Activated naive CD4-positive, alpha-beta T cell treated with anti-CD3 and anti-CD28 coated beads, Interleukin-2, amount 50 U/mL, for 24 hours (primary cell): ENCODE results near the gene TK2.
"Not testable (repeated sequence)": the region's sequence is repeated elsewhere in the genome, so short reads cannot be mapped to it uniquely, and the experiment has no call there.

Experiments
- H3K27ac Mint-ChIP-seq: one replicate; pipeline ENCODE4 v1.8.0; 2021; ENCODE audit warnings: mild to moderate bottlenecking, mixed read lengths
- H3K27me3 Mint-ChIP-seq: one replicate; pipeline ENCODE4 v1.8.0; 2021; ENCODE audit warnings: mixed read lengths
- H3K36me3 Mint-ChIP-seq: one replicate; pipeline ENCODE4 v1.8.0; 2021; ENCODE audit warnings: mixed read lengths
- H3K4me1 Mint-ChIP-seq: one replicate; pipeline ENCODE4 v1.8.0; 2021; ENCODE audit warnings: mixed read lengths
- H3K4me3 Mint-ChIP-seq: one replicate; pipeline ENCODE4 v1.8.0; 2021; ENCODE audit warnings: mild to moderate bottlenecking, mixed read lengths
- H3K9me3 Mint-ChIP-seq: one replicate; pipeline ENCODE4 v1.8.0; 2021; ENCODE audit warnings: mixed read lengths

TK2 gene

DNA sequence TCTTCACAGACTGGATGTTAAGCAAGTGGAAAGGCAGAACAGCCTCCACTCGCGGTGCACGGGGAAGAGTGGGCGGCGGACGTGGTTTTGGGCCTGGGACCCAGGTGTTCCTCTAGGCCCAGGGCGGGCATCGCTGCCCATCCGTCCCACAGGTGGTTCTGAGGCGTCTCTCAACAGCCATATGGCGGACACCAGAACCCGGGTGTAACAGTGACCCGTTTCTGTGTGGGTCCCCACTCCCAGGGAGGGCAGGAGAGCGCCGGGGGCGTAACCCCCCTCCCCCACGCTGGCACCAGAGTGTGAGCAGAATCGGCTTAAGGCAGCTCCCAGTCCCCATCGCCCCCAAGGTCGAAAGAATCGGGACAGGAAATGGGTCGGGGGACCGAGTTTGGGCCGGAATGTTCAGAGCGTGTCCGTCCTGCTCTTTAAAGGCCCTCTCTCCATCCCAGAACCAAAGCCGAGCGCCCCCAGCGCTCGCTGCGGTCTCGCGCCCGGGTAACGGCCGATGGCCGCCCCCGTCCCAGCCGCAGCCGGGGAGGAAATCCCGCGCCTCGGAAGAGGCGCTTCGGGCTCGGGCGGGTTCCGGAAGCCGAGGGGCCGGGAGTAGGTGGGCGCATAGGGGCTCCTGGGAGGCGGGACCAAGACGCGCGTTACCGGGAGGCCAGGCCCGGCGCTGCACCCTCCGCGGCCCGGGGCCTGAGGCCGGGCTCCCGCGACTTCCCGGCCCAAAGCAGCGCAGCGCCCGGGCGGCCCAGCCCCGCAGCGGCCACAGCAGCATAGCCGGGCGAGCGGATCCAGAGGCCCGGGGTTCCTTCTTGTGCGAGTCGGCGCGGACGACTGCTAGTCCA, at the start of gene TK2:
Gene TK2, minus strand, starts transcription at position 839 of the 848 bp plus-strand sequence. Its CDS starts 61 bp downstream, at position 778.
- peaks cover 6% of the 10 kb centered on the region for H3K36me3 Mint-ChIP-seq
- H3K4me3 Mint-ChIP-seq, result peak within 1 kb of the TSS; percentile 76
- no peaks in the 10 kb centered on the region for H3K27me3 Mint-ChIP-seq
- peak within 1 kb of the TSS; percentile 86 for H3K27ac Mint-ChIP-seq
- no peaks in the 10 kb centered on the region for H3K9me3 Mint-ChIP-seq
- H3K4me1 Mint-ChIP-seq, result peaks cover 65% of the 10 kb centered on the region

DNA sequence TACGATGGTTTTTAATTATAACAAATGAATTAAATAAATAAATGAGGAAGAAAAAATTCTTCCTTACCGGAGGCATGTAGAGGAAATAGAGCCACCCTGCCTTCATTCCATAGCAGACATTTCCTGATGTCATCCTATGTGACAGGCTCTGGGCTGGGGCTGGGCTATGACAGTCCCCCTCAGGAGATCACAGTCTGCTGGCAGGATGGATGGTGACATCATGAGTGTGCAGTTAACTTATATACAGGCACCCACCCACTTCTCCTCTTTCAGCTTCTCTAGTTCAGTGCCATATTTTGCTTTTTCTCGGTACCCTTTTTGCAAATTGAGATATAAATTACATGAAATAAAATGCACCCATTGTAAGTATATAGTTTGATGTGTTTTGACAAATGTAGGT, 48.2 kb upstream of the TK2 start:
- peak overlapping the region; percentile 30 for H3K27ac Mint-ChIP-seq
- H3K9me3 Mint-ChIP-seq, result no peaks in the 10 kb centered on the region
- no peaks in the 10 kb centered on the region for H3K36me3 Mint-ChIP-seq
- H3K4me1 Mint-ChIP-seq, result peaks cover 40% of the 10 kb centered on the region
- H3K4me3 Mint-ChIP-seq, result no peak overlapping the region
- no peaks in the 10 kb centered on the region for H3K27me3 Mint-ChIP-seq

DNA sequence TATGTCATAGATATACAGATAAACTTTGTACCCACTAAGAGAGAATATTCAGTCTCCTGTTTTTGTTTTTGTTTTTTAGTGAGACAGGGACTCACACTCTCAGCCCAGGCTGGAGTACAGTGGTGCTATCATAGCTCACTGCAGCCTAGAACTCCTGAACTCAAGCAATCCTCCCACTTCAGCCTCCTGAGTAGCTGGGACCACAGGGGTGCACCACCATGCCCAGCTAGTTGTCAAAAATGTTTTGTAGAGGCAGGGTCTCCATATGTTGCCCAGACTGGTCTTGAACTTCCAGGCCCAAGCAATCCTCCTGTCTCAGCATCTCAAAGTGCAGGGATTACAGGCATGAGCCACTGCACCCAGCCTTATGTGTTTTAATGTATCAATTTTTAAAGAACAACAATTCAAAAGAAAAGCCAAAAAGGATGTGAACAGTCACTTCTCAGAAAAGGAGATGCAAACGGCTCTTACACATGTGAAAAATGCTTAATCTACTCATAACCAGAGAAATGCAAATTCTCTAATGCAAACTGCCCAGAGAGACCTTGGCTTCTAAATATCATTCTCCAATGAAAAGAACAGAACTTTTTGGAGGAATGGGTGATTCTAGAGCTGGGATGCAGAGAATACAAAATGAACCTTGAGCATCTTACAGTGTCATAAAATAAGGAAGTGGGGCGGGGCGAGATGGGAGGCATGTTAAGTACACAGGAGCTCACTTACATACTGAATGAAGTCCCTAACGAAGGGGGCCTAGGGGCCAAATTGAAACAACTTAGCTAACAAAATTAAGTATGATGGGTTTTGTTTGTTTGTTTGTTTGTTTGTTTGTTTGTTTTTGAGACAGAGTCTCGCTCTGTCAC, 47.3 kb upstream of the TK2 start:
- Mint-ChIP-seq H3K27me3 (no peaks in the 10 kb centered on the region), H3K4me1 (peaks cover 35% of the 10 kb centered on the region), H3K4me3 (no peak overlapping the region), H3K36me3 (no peaks in the 10 kb centered on the region), H3K9me3 (no peaks in the 10 kb centered on the region), H3K27ac (peak overlapping the region; percentile 36)

DNA sequence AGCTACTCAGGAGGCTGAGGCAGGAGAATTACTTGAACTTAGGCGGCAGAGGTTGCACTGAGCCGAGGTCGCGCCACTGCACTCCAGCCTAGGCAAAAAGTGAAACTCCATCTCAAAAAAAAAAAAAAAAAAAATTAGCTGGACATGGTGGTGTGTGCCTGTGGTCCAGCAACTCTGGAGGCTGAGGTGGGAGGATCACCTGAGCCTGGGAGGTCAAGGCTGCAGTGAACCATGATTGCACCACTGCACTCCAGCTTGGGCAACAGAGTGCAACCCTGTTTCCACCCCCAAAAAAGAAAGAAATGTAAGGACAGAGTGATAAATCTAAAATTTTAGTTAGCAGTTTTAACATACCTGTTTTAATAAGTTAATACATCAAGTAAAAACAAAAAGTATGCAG, 46.6 kb upstream of the TK2 start:
- not testable (repeated sequence) for H3K27me3 Mint-ChIP-seq, H3K4me3 Mint-ChIP-seq, H3K27ac Mint-ChIP-seq, H3K36me3 Mint-ChIP-seq, H3K9me3 Mint-ChIP-seq
- peaks cover 35% of the 10 kb centered on the region for H3K4me1 Mint-ChIP-seq

DNA sequence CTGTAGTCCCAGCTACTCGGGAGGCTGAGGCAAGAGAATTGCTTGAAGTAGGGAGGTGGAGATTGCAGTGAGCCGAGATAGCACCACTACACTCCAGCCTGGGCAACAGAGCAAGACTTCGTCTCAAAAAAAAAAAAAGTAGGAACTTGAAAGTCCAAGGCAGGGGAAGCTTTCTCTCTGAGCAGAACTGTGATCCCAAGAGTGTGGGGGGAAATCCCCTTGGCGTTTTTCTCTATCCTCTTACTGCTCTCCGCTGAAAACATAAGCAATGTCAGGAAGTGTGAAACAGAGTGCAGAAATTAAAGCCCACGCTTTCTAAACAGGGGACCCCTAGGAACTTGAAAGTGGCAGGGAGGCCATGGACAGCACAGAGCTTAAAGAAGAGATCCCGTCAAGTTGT, 44.8 kb upstream of the TK2 start:
- H3K36me3 Mint-ChIP-seq, result no peaks in the 10 kb centered on the region
- no peaks in the 10 kb centered on the region for H3K9me3 Mint-ChIP-seq
- H3K4me3 Mint-ChIP-seq, result no peak overlapping the region
- H3K4me1 Mint-ChIP-seq, result peaks cover 34% of the 10 kb centered on the region
- H3K27me3 Mint-ChIP-seq, result no peaks in the 10 kb centered on the region
- H3K27ac Mint-ChIP-seq, result no peak overlapping the region

DNA sequence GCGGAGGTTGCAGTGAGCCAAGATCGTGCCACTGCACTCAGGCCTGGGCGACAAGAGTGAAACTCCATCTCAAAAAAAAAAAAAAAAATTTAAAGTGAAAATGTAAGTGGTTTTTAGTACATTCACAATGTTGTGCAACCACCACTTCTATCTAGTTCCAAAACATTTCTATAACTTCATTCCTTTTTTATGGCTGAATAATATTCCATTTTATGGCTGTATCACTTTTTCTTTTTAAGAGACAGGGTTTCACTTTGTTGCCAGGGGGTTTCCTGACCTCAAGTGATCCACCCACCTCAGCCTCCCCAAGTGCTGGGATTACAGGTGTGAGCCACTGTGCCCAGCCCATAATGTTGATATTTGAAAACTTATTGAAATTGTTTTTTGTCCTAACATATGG, 42.9 kb upstream of the TK2 start:
- H3K27ac Mint-ChIP-seq, result no peak overlapping the region
- peaks cover 38% of the 10 kb centered on the region for H3K4me1 Mint-ChIP-seq
- H3K4me3 Mint-ChIP-seq, result no peak overlapping the region
- H3K36me3 Mint-ChIP-seq, result no peaks in the 10 kb centered on the region
- H3K9me3 Mint-ChIP-seq, result no peaks in the 10 kb centered on the region
- H3K27me3 Mint-ChIP-seq, result no peaks in the 10 kb centered on the region

DNA sequence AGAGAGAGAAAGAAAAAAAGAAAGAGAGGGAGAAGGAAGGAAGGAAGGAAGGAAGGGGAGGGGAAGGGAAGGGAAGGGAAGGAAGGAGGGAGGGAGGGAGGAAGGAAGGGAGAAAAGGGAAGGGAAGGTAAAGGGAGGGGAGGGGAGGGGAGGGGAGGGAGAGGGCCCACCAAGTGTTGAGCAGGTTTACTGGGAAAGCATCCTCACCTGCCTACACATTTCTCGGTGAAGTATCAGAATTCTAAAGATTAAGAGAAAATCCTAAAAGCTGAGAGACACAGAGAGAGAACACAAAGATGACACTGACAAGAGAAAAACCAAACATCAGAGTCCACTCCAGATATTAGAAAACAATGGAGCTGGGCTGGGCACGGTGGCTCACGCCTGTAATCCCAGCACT, 42.3 kb upstream of the TK2 start:
- no peak overlapping the region for H3K27ac Mint-ChIP-seq
- no peaks in the 10 kb centered on the region for H3K9me3 Mint-ChIP-seq
- no peaks in the 10 kb centered on the region for H3K36me3 Mint-ChIP-seq
- peaks cover 39% of the 10 kb centered on the region for H3K4me1 Mint-ChIP-seq
- no peaks in the 10 kb centered on the region for H3K27me3 Mint-ChIP-seq
- no peak overlapping the region for H3K4me3 Mint-ChIP-seq

DNA sequence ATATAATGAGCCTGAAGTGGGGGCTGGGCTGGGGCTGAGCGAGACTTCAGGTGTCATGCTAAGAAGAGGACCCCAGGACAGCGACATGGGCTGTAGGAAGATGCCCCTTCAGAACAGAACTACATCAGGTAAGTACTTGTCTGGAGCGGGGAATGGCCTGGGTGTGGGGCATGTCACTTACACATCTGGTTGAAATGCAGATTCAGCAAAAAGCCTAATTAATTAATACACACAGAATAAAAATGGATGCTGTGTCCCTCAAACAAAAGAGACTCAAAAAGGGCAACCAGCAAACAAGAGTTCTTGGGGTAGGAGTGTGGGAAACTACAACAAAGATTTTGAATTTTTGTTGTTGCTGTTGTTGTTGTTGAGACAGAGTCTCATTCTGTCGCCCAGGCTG, 41.1 kb upstream of the TK2 start:
- H3K9me3 Mint-ChIP-seq, result no peaks in the 10 kb centered on the region
- no peaks in the 10 kb centered on the region for H3K36me3 Mint-ChIP-seq
- H3K4me3 Mint-ChIP-seq, result peak overlapping the region; percentile 78
- H3K27me3 Mint-ChIP-seq, result no peaks in the 10 kb centered on the region
- no peak overlapping the region for H3K27ac Mint-ChIP-seq
- H3K4me1 Mint-ChIP-seq, result peaks cover 30% of the 10 kb centered on the region

DNA sequence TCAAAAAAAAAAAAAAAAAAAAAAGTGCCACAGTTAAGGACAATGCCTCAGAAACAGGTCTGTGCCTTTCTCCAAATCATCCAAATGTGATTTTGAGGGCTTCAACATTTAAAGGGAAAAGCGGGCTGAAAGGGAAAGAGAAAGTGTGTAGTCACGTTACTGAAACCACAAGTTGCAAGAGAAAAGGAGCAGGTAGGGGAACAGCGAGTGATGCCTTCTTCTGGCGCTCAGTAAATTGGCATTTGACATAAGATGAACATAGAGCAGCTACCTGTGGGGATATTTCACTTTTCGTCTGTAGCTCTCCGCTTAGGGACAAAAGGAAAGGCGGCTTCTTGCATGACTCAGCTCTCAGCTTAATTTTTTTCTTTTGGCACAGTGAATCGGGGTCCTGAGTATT, 40.4 kb upstream of the TK2 start:
- Mint-ChIP-seq H3K9me3 (no peaks in the 10 kb centered on the region), H3K4me1 (peaks cover 30% of the 10 kb centered on the region), H3K27ac (peak overlapping the region; percentile 31), H3K27me3 (no peaks in the 10 kb centered on the region), H3K4me3 (peak overlapping the region; percentile 78), H3K36me3 (no peaks in the 10 kb centered on the region)

- no peaks in the 10 kb centered on the region for H3K27me3 Mint-ChIP-seq
- H3K36me3 Mint-ChIP-seq, result no peaks in the 10 kb centered on the region
- H3K27ac Mint-ChIP-seq, result peak overlapping the region; percentile 49
- H3K4me1 Mint-ChIP-seq, result peaks cover 30% of the 10 kb centered on the region
- H3K9me3 Mint-ChIP-seq, result no peaks in the 10 kb centered on the region
- H3K4me3 Mint-ChIP-seq, result peak overlapping the region; percentile 78
These were observed 39.2 kb upstream of the TK2 start for GRCh38 chr16:66588981-66589713.

DNA sequence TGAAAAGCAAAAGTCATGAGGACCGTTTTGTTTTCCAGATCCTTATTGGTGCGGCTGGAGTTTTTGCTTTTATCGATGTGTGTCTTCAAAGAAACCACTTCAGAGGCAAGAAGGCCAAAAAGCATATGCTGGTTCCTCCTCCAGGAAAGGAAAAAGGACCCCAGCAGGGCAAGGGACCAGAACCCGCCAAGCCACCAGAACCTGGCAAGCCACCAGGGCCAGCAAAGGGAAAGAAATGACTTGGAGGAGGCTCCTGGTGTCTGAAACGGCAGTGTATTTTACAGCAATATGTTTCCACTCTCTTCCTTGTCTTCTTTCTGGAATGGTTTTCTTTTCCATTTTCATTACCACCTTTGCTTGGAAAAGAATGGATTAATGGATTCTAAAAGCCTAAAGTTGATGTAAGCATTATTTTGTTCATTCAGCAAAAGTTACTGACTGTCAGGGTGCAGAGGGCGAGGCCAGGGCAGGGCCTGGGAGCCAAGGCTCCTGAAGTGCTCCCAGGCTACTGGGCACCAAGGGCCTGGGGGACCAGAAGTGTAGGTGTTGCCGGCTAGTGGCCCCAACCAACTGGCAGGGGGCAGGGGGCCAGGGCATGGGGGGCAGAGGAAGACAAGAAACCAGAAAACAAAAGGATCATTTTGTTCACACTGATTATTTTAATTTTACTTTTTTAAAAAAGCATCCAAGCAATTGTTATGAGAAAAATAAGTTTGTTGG, 38.1 kb upstream of the TK2 start:
- Mint-ChIP-seq H3K36me3 (no peaks in the 10 kb centered on the region), H3K4me1 (peaks cover 30% of the 10 kb centered on the region), H3K27me3 (no peaks in the 10 kb centered on the region), H3K27ac (peak overlapping the region; percentile 84), H3K4me3 (no peak overlapping the region), H3K9me3 (no peaks in the 10 kb centered on the region)

- Mint-ChIP-seq H3K4me3 (no peak overlapping the region), H3K9me3 (no peaks in the 10 kb centered on the region), H3K36me3 (no peaks in the 10 kb centered on the region), H3K27me3 (no peaks in the 10 kb centered on the region), H3K4me1 (peaks cover 28% of the 10 kb centered on the region), H3K27ac (no peak overlapping the region)
These were observed 35.7 kb upstream of the TK2 start for GRCh38 chr16:66585481-66586239.

DNA sequence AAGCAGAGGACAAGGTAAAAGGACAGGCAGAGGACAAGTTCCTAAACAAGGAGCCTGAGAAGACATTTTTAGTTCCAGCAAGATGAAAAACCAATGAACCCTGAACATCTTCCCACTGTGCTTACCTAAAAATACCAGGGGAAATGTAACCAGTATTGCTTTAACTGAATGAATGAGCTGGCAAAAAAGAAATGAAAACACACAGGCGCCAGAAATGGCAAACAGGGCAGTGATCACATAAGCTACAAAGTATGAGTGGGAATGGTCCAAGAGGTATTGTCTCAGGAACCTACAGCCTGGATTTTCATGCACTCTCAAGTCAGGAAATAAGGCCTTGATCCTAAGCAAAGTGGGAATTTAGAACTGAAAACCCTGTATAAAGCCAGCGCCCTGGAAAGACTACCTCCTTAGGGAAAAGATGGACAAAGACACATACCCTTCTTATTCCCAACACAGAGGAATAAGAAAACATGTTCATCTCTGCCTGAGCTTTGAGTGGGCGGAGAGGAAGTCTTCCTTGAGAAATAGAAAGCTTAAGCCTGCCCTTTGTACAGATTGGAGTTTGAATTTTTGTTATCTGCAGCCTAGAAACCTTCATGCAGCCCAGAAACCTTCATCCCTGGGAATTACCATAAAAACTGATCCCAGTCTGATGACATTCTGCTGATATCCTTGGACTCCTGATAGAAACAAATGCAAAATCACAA, 31.5 kb upstream of the TK2 start:
- Mint-ChIP-seq H3K4me3 (no peak overlapping the region), H3K36me3 (no peaks in the 10 kb centered on the region), H3K9me3 (no peaks in the 10 kb centered on the region), H3K27me3 (peaks cover 8% of the 10 kb centered on the region), H3K4me1 (peaks cover 8% of the 10 kb centered on the region), H3K27ac (peak overlapping the region; percentile 35)

DNA sequence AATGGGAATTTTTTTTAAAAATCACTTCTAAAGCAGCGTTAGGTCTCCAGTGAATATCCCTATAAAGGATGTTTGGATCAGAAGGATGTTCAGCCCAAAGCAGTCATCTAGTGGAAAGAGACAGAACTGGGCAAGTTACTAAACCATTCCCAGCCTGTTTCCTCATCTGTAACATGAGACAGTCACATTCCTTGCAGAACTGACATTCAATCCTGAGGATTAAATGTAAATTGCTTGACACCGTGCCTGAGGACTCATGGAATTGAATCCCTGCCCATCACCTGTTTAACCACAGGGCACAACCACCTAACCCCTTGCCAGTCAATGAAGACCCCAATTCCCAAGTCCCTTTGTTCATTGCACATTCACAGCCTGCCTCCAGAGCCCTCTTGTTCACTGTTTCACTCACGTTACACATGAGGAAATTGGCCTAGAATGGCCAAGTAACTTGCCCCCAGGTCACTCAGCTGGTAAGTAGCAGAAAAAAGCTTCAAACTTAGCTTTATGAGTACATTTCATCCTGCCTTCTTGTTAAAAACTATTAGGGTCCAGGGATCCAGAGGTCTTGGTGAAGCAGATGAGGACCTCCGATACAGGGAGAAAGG, 30.8 kb upstream of the TK2 start:
- peaks cover 8% of the 10 kb centered on the region for H3K4me1 Mint-ChIP-seq
- no peaks in the 10 kb centered on the region for H3K9me3 Mint-ChIP-seq
- H3K36me3 Mint-ChIP-seq, result no peaks in the 10 kb centered on the region
- H3K4me3 Mint-ChIP-seq, result no peak overlapping the region
- no peak overlapping the region for H3K27ac Mint-ChIP-seq
- peaks cover 8% of the 10 kb centered on the region for H3K27me3 Mint-ChIP-seq
